GM12878 (cell line): ENCODE results near the gene THADA. TPM values are rescaled to one million over a fixed set of nuclear protein-coding genes. Genes with fewer than 3 reads are reported as not detected.

Experiments
- ATAC-seq: fragments of 200-7000 bp; cut with Tn5 transposase; 3 replicates; pipeline ENCODE4 v1.9.1; 2020; ENCODE audit warnings: mild to moderate bottlenecking, moderate library complexity
- BruUV-seq: library from RNA; stranded (reverse); fragments of 400-500 nt; replicated peaks from 2 replicates; lab custom pipeline; 2021; lab: Mats Ljungman, UMichigan
- CTCF ChIA-PET: fragments of 300-600 bp; sonication (Branson Sonifier 250); formaldehyde crosslinking; extraction: SDS; loops from one replicate; lab custom pipeline; 2021; ENCODE audit warnings: inconsistent platforms; lab: Yijun Ruan, JAX
- POLR2A ChIA-PET: fragments of 350-600 bp; formaldehyde crosslinking; extraction: SDS; loops from one replicate; lab custom pipeline; 2021; ENCODE audit warnings: inconsistent platforms; lab: Charles Lee
- RAD21 ChIA-PET: fragments of 300-600 bp; sonication (Branson Sonifier 250); formaldehyde crosslinking; loops from one replicate; lab custom pipeline; 2023; ENCODE audit warnings: antibody characterized with exemption; ENCODE audit not compliant: unreplicated experiment; lab: Charles Lee
- SMC1A ChIA-PET: fragments of 300-600 bp; sonication (Branson Sonifier 250); formaldehyde crosslinking; loops from one replicate; lab custom pipeline; 2023; ENCODE audit not compliant: unreplicated experiment, uncharacterized antibody; lab: Charles Lee
- DNase-seq: peaks from one replicate; pipeline ENCODE4 v3.0.0-alpha.2; 2011; ENCODE audit warnings: low read depth, low spot score
- FAIRE-seq: peaks from 3 replicates; lab custom pipeline; 2011; peaks lifted over from hg19 to GRCh38; lab: Jason Lieb, UNC
- H2AFZ ChIP-seq: 2 replicates; pipeline ENCODE4 v1.6.0; 2011; ENCODE audit warnings: low read depth, low read length, control low read depth; ENCODE audit not compliant: control insufficient read depth
- H3K27ac ChIP-seq: 2 replicates; pipeline ENCODE4 v1.5.1; 2011; ENCODE audit warnings: control low read depth; ENCODE audit not compliant: control insufficient read depth, insufficient read depth
- H3K27me3 ChIP-seq, 2 experiments: replicated peaks in 1 of 2; 2 replicates each; pipeline versions ENCODE4 v1.6.0 to v1.6.1; 2011; ENCODE audit warnings: low read length in 1 of 2; ENCODE audit not compliant: control insufficient read depth in 2 of 2, insufficient read depth in 2 of 2
- H3K36me3 ChIP-seq, 2 experiments: 2 replicates each; pipeline ENCODE4 v1.5.1; 2011; ENCODE audit warnings: low read length in 1 of 2; ENCODE audit not compliant: control insufficient read depth in 2 of 2, insufficient read depth in 2 of 2
- H3K4me1 ChIP-seq: 2 replicates; pipeline ENCODE4 v1.6.1; 2011; ENCODE audit warnings: mild to moderate bottlenecking, low read length, moderate library complexity, mixed read lengths; ENCODE audit not compliant: control insufficient read depth, insufficient read depth
- H3K4me2 ChIP-seq: 2 replicates; pipeline ENCODE4 v1.6.0; 2011; ENCODE audit warnings: control low read depth; ENCODE audit not compliant: control insufficient read depth, insufficient read depth
- H3K4me3 ChIP-seq: fragments of 200-600 bp; sonication (generic); 2 replicates; pipeline ENCODE4 v1.5.1; 2016
- H3K79me2 ChIP-seq: 2 replicates; pipeline ENCODE4 v1.6.0; 2011; ENCODE audit warnings: low read length; ENCODE audit not compliant: control insufficient read depth, insufficient read depth
- H3K9ac ChIP-seq: 2 replicates; pipeline ENCODE4 v1.8.0; 2011; ENCODE audit warnings: low read length, control low read depth, mixed read lengths; ENCODE audit not compliant: control insufficient read depth, insufficient read depth
- H3K9me3 ChIP-seq: replicated peaks from 3 replicates; pipeline ENCODE4 v1.5.1; 2011; ENCODE audit warnings: mild to moderate bottlenecking, low read length; ENCODE audit not compliant: control insufficient read depth, insufficient read depth
- H4K20me1 ChIP-seq: 2 replicates; pipeline ENCODE4 v1.6.0; 2011; ENCODE audit not compliant: control insufficient read depth, insufficient read depth
- ATF2 ChIP-seq: IDR thresholded peaks from 2 replicates; pipeline ENCODE4 v1.6.1; 2012; ENCODE audit warnings: low read length, inconsistent platforms
- ATF7 ChIP-seq: fragments of 450-650 bp; IDR thresholded peaks from 2 replicates; pipeline ENCODE4 v1.6.1; 2016; ENCODE audit warnings: low read depth, mild to moderate bottlenecking
- BCL3 ChIP-seq: IDR thresholded peaks from 2 replicates; pipeline ENCODE4 v1.6.1; 2011; ENCODE audit warnings: borderline replicate concordance, low read depth, mild to moderate bottlenecking, moderate library complexity, low read length; ENCODE audit not compliant: insufficient read depth, poor library complexity, severe bottlenecking
- BCLAF1 ChIP-seq: fragments of 450-650 bp; IDR thresholded peaks from 2 replicates; pipeline ENCODE4 v1.6.1; 2017; ENCODE audit warnings: antibody characterized with exemption, mild to moderate bottlenecking, moderate library complexity
- ETV6 ChIP-seq, 2 experiments: fragments of 450-650 bp in 1 of 2; IDR thresholded peaks in 1 of 2; conservative IDR thresholded peaks in 1 of 2; 2 replicates each; pipeline ENCODE4 v1.6.1; 2014; ENCODE audit warnings: antibody characterized with exemption in 1 of 2, borderline replicate concordance in 1 of 2, low read depth in 1 of 2, mild to moderate bottlenecking in 1 of 2, moderate library complexity in 1 of 2
- FOXM1 ChIP-seq: IDR thresholded peaks from 2 replicates; pipeline ENCODE4 v1.6.1; 2012; ENCODE audit warnings: low read depth, mild to moderate bottlenecking, inconsistent platforms, low read length, moderate library complexity
- KDM1A ChIP-seq: fragments of 200-600 bp; sonication (generic); IDR thresholded peaks from 2 replicates; pipeline ENCODE4 v1.6.1; 2016; ENCODE audit warnings: borderline replicate concordance
- MYB ChIP-seq: fragments of 150-350 bp; IDR thresholded peaks from 2 replicates; pipeline ENCODE4 v1.6.1; 2014; ENCODE audit warnings: mild to moderate bottlenecking, low read depth, low read length, borderline replicate concordance
- NFIC ChIP-seq: IDR thresholded peaks from 2 replicates; pipeline ENCODE4 v1.6.1; 2012; ENCODE audit warnings: low read depth, mild to moderate bottlenecking, inconsistent platforms, low read length, moderate library complexity
- REST ChIP-seq: IDR thresholded peaks from 2 replicates; pipeline ENCODE4 v1.6.1; 2012; ENCODE audit warnings: mild to moderate bottlenecking, low read depth, low read length
- SMC3 ChIP-seq: IDR thresholded peaks from 2 replicates; pipeline ENCODE4 v1.6.1; 2011; ENCODE audit warnings: low read length, improper control_type of control experiment, borderline replicate concordance
- ZBED1 ChIP-seq: IDR thresholded peaks from 2 replicates; pipeline ENCODE4 v1.6.1; 2016; ENCODE audit warnings: borderline replicate concordance
- ZNF24 ChIP-seq: fragments of 450-650 bp; IDR thresholded peaks from 2 replicates; pipeline ENCODE4 v1.6.1; 2017; ENCODE audit warnings: antibody characterized with exemption, mild to moderate bottlenecking
- WGBS: methylation state at CpG from one replicate; pipeline ENCODE4 v1.1.6; 2016; ENCODE audit warnings: low lambda C conversion rate; ENCODE audit not compliant: insufficient replicate concordance, insufficient coverage; ENCODE audit errors: missing lambda C conversion rate; 5-methylcytosine and 5-hydroxymethylcytosine counted together
- in situ Hi-C: fragments of 300-500 bp; cut with MboI; formaldehyde crosslinking; loops from 9 replicates; pipeline ENCODE4 v1.14.3; 2018; ENCODE audit warnings: mixed read lengths
- intact Hi-C: fragments of 100-400 bp; cut with micrococcal nuclease; formaldehyde crosslinking; loops from one replicate; pipeline ENCODE4 v1.14.2; 2022; ENCODE audit not compliant: unreplicated experiment
- polyA plus RNA-seq, 11 experiments: library from polyadenylated mRNA; depleted of rRNA in 4 of 11; unstranded in 6 of 11; stranded (reverse) in 5 of 11; fragments of >200 nt; fragmentation: Nextera tagmentation in 4 of 11; fragmentation: Illumina TruSeq in 1 of 11; extraction: Ambion mirVana in 4 of 11; extraction: Trizol in 1 of 11; gene quantifications; 1 replicate in 1 of 11; 2 replicates in 10 of 11; pipeline versions ENCODE4 v1.2.1 to v1.2.3, GENCODE V29; 2011 to 2016; ENCODE audit warnings: inconsistent platforms in 2 of 11, missing spikeins in 2 of 11, low read depth in 1 of 11
- total RNA-seq, 4 experiments: library from RNA; depleted of rRNA in 3 of 4; stranded (reverse); fragments of >200 nt in 3 of 4; fragmentation: Illumina TruSeq in 1 of 4; extraction: Trizol in 1 of 4; gene quantifications; 2 replicates each; pipeline versions ENCODE4 v1.2.1 to v1.2.3, GENCODE V29; 2013 to 2021

THADA gene
- total and polyA plus RNA-seq, 10 of the 15 experiments (the other 5 are each of a cell fraction or from before 2014, with no cell fraction given): 14.6 to 33.2 (median 23.2) TPM

- DNase-seq (peak; percentile 97), FAIRE-seq (peak; percentile 94), ATAC-seq (peak; percentile 89)
- in situ Hi-C loops (loop anchor here (5.0 kb wide), 1 partner anchor 80 kb away; no protein-coding TSS in a partner anchor), intact Hi-C loops (loop anchor here (1.0 to 10.0 kb wide), 7 partner anchors 15 to 427 kb away; partner anchors contain the start of gene ZFP36L2)
- H3K27ac ChIP-seq: peak overlapping the region; percentile 97
- H3K4me1 ChIP-seq: peaks cover 59% of the 10 kb centered on the region
- no peaks in the 10 kb centered on the region for H4K20me1 ChIP-seq
- no peaks in the 10 kb centered on the region for H3K79me2 ChIP-seq
- no peaks in the 10 kb centered on the region for H3K36me3 ChIP-seq
- no peaks in the 10 kb centered on the region for H3K9me3 ChIP-seq
- H3K4me2 ChIP-seq: peak overlapping the region; percentile 75
- ChIA-PET SMC1A (interaction anchor here (0.6 to 15.0 kb wide), 32 partner anchors 9 to 428 kb away, joined by 3 to 378 read pairs (median 4); partner anchors contain the start of gene ZFP36L2), CTCF (interaction anchor here (0.6 to 9.1 kb wide), 20 partner anchors 12 to 428 kb away, joined by 3 to 112 read pairs (median 4); partner anchors contain the start of gene ZFP36L2), RAD21 (interaction anchor here (1.0 to 13.1 kb wide), 27 partner anchors 8 to 184 kb away, joined by 3 to 360 read pairs (median 5); partner anchors contain the start of gene ZFP36L2), POLR2A (interaction anchor here (0.7 to 11.4 kb wide), 14 partner anchors 9 to 183 kb away, joined by 3 to 185 read pairs (median 5); no protein-coding TSS in a partner anchor)
- no peak overlapping the region for H2AFZ ChIP-seq
- 0 out of 2 replicates have a peak overlapping the region, but pooled peaks have one; percentile 40 for H3K4me3 ChIP-seq
- WGBS: 3% methylated on average over 5 of the region's 5 CpGs
- H3K9ac ChIP-seq: peak overlapping the region; percentile 78
- no peaks in the 10 kb centered on the region for H3K27me3 ChIP-seq
- BruUV-seq: no TSS peak
- TF ChIP-seq FOXM1 (peak; percentile 99), BCL3 (peak; percentile 96), ZNF24 (peak; percentile 71; the same call in 1 of the 2 replicates), KDM1A (no peak), MYB (0 out of 2 replicates have a peak, but pooled peaks have one; percentile 62), ZBED1 (peak; percentile 90), BCLAF1 (no peak), NFIC (peak; percentile 98), ETV6 (conservative IDR thresholded peaks at IDR 0.05 in 1 of 2, IDR thresholded peaks at IDR 0.05 in 1 of 2; ENCODE audit: borderline replicate concordance in 1 of 2, low read depth in 1 of 2) (peak in 1 of 2 experiments; percentile 65; a peak in 2 of 4 replicates), REST (0 out of 2 replicates have a peak, but pooled peaks have one; percentile 21), ATF2 (peak; percentile 98), ATF7 (peak; percentile 88), SMC3 (no peak)
Measured at GRCh38 chr2:43402002-43402401, 193.8 kb downstream of the THADA start.
